Fibroblast of mammary gland (primary cell): ENCODE data around the gene CAT.
"Not testable (repeated sequence)": the region's sequence is repeated elsewhere in the genome, so short reads cannot be mapped to it uniquely, and the experiment has no call there.

Source experiments
- DNase-seq: peaks from one replicate; pipeline ENCODE4 v3.0.0-alpha.2; 2010; ENCODE audit warnings: low read depth
- H3K4me3 ChIP-seq: 2 replicates; pipeline ENCODE4 v1.5.1; 2011; ENCODE audit warnings: low read depth, mild to moderate bottlenecking, low read length, moderate library complexity; ENCODE audit not compliant: control insufficient read depth
- TF ChIP-seq, protein P1 (sequence below): conservative IDR thresholded peaks from 2 replicates; pipeline ENCODE4 v1.5.1; 2011; ENCODE audit warnings: low read depth, low read length, inconsistent platforms; ENCODE audit not compliant: control insufficient read depth, insufficient read depth

The CAT gene

DNA sequence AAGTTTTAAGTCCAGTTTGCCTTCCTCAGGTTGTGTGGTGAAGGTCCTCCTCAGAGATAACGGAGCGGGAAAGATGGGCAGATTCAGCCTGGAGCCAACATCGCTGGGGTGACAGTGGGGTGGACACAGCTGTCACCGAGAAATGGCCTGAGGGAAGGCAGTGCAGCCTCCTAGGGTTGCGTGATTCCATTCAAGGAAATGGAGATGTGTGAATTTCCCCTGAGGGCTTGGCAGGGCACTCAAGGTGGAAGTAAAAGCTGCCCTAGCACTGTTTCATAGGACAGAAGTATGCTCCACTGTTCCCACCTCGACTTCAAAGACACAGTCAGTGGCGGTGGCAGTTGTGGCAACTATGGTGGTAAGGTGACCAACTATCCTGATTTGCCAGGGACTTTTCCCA, 15.4 kb upstream of the CAT start:
- TF ChIP-seq, protein P1, sequence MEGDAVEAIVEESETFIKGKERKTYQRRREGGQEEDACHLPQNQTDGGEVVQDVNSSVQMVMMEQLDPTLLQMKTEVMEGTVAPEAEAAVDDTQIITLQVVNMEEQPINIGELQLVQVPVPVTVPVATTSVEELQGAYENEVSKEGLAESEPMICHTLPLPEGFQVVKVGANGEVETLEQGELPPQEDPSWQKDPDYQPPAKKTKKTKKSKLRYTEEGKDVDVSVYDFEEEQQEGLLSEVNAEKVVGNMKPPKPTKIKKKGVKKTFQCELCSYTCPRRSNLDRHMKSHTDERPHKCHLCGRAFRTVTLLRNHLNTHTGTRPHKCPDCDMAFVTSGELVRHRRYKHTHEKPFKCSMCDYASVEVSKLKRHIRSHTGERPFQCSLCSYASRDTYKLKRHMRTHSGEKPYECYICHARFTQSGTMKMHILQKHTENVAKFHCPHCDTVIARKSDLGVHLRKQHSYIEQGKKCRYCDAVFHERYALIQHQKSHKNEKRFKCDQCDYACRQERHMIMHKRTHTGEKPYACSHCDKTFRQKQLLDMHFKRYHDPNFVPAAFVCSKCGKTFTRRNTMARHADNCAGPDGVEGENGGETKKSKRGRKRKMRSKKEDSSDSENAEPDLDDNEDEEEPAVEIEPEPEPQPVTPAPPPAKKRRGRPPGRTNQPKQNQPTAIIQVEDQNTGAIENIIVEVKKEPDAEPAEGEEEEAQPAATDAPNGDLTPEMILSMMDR = no peak
- no peak for DNase-seq
- no peak overlapping the region for H3K4me3 ChIP-seq

DNA sequence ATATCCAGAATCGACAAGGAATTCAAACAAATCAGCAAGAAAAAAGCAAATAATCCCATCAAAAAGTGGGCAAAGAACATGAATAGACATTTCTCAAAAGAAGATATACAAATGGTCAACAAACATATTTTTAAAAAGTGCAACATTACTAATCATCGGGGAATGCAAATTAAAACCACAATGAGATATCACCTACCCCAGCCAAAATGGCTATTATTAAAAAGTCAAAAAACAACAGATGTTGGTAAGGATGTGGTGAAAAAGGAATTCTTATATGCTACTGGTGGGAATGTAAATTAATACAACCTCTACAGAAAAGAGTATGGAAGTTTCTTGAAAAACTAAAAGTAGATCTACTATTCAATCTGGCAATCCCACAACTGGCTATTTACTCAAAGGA, 13.9 kb upstream of the CAT start:
- not testable (repeated sequence) for H3K4me3 ChIP-seq
- DNase-seq = peak; percentile 51

DNA sequence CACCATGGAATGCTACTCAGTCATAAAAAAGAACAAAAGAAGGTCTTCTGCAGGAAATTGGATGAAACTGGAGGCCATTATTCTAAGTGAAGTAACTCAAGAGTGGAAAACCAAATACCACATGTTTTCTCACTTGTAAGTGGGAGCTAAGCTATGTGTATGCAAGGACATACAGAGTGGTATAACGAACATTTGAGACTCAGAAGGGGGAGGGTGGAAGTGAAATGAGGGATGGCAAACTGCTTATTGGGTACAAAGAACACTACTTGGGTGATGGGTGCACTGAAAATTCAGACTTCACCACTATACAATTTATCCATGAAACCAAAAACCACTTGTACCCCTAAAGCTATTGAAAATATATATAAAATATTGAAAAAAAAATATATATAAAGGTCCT, 13.4 kb upstream of the CAT start:
- no peak for DNase-seq
- TF ChIP-seq, protein P1 = no peak
- no peak overlapping the region for H3K4me3 ChIP-seq

DNA sequence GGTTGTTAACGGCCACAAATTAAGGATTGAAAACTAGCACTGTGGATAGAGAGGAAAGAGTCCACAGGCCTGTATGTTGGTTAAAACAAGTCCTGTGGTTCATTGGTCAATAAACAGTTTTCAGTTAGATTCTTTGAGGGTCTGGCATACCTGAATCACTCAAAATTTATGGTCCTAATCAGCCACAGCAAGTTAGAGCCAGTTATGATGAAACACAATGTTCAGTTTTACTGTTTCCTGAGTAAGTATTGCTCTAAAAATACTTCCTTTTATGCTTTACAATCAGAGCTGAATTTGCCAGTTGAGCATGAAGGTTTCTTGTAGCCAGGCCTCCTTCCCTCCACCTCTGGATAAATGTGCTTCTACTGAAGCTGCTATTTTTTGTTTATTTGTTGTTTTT, 12.9 kb upstream of the CAT start:
- H3K4me3 ChIP-seq = no peak overlapping the region
- DNase-seq = peak; percentile 78
- TF ChIP-seq, protein P1 = no peak

DNA sequence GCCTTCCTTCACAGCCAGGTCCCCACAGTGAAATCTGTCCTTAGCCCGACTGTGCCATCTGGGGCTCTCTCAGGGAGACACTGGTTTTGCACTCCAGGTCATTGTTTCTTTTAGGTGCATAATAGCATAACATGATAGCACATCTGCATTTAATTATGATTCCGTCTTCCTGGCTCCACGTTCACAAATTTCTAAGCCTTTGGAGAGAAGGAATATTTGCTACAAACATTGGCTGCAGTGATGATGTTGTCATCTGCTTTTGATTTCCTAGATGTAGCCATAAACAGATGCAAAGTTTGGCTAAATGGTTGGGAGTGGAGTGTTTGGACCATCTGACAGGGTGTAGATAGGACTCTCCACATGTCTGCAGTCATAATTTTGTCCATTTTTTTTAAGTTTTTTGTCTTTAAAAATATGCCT, 12.0 kb upstream of the CAT start:
- TF ChIP-seq, protein P1 = no peak
- H3K4me3 ChIP-seq = no peak overlapping the region
- DNase-seq = peak; percentile 96

DNA sequence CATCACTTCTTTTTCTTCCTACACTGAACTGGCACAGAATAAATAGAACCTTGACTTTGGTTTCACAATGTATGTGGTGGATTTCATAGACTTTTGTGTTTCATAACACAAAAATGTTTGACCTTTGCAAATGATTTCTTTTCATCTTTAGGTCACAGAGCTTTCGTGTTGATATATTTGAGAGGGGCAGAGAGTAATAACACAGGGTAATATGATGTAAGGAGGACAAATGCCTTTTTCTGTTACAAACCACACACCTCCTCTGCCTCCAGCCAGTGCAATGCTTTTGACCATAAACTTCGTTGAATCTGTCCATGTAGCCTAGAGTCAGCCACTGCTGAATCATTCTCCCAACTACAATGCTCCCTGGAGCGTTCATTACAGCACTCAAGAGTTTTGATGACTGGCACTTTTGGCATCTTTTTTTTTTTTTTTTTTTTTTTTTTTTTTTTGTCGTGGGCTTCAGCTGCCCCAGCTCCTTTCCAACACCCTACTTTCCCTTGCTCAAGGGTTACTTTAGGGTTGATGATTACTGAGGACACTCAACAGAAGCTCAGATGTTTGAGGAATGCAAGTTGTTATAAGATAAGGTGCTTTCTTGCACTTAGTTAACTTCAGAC, 11.4 kb upstream of the CAT start:
- TF ChIP-seq, protein P1 = no peak
- H3K4me3 ChIP-seq = no peak overlapping the region
- DNase-seq = peak; percentile 96

DNA sequence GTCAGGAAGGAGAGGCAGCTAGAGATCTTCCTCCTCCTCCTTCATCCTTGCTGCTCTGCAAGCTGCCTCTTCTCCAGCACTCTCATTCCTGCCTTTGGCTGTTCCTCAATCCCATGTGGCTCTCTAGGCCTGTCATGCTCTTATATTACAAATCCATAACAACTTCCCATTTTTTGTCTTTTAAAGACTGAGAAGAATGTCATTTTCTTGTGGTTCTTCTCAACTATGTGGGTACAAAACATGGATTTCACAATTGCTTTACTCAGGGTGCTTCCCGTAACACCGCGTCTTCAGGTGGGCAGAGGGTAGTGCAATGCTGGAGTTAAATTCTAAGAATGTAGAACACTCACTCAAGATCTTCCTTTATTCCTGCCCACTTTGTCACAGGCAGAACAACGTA, 6.8 kb upstream of the CAT start:
- no peak for DNase-seq
- TF ChIP-seq, protein P1 = no peak
- no peak overlapping the region for H3K4me3 ChIP-seq
